ENCODE measurements around the gene IP6K1. TPM values are rescaled to one million over a fixed set of nuclear protein-coding genes. Genes with fewer than 3 reads are reported as not detected.

Gene IP6K1
- polyA plus RNA-seq, 1 donor (not counting 4 experiments of a cell fraction or from before 2014, with no cell fraction given): 24.5 TPM

DNA sequence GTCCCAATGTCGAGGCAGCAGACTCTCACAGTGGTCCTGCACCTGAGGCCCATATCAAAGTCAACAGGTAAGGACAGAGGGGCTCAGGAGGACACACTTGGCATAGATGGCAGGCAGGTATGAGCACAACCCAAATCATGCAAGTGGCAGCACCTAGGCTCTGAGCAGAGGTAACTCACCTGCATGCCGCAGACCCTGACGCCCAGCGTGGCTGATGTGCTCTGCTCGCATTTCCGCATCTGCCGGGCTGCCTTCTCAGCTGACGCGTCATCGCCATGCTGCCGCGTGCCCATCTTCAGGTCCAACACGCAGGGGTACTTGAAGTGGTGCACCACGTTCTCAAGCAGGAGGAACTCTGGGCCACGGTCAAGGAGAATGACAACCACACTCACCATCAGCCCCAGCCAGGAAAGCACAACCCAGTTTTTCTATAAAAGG lies 58.4 kb downstream of the IP6K1 start:
- TF ChIP-seq, protein P1, sequence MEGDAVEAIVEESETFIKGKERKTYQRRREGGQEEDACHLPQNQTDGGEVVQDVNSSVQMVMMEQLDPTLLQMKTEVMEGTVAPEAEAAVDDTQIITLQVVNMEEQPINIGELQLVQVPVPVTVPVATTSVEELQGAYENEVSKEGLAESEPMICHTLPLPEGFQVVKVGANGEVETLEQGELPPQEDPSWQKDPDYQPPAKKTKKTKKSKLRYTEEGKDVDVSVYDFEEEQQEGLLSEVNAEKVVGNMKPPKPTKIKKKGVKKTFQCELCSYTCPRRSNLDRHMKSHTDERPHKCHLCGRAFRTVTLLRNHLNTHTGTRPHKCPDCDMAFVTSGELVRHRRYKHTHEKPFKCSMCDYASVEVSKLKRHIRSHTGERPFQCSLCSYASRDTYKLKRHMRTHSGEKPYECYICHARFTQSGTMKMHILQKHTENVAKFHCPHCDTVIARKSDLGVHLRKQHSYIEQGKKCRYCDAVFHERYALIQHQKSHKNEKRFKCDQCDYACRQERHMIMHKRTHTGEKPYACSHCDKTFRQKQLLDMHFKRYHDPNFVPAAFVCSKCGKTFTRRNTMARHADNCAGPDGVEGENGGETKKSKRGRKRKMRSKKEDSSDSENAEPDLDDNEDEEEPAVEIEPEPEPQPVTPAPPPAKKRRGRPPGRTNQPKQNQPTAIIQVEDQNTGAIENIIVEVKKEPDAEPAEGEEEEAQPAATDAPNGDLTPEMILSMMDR (optimal IDR thresholded peaks at IDR 0.05 in 1 of 3, IDR thresholded peaks at IDR 0.05 in 1 of 3, conservative IDR thresholded peaks at IDR 0.05 in 1 of 3; ENCODE audit: extremely low read depth in 1 of 3, insufficient read depth in 2 of 3, low read length in 3 of 3): no peak
- TF ChIP-seq EZH2 (IDR thresholded peaks at IDR 0.05; ENCODE audit: low read length): no peak
- Histone ChIP-seq H3K9ac (ENCODE audit: control insufficient read depth, extremely low read depth, insufficient read depth, low read length) (no peak overlapping the region), H3K4me2 (ENCODE audit: control insufficient read depth, extremely low read depth, insufficient read depth, low read depth, low read length) (no peak overlapping the region), H2AFZ (ENCODE audit: control insufficient read depth, low read length) (no peak overlapping the region), H4K20me1 (ENCODE audit: control insufficient read depth, extremely low read depth, insufficient read depth, low read length) (no peaks in the 10 kb centered on the region), H3K9me1 (ENCODE audit: control insufficient read depth, extremely low read depth, insufficient read depth, low read length) (no peaks in the 10 kb centered on the region), H3K4me1 (ENCODE audit: control insufficient read depth, extremely low read depth, insufficient read depth, low read length) (peaks cover 5% of the 10 kb centered on the region), H3K9me3 (ENCODE audit: control insufficient read depth, low read depth, low read length) (no peaks in the 10 kb centered on the region), H3K27ac (ENCODE audit: control insufficient read depth, insufficient read depth, low read length) (no peak overlapping the region), H3K36me3 (ENCODE audit: control insufficient read depth in 2 of 2, extremely low read depth in 1 of 2, insufficient read depth in 2 of 2, low read length in 2 of 2) (peaks cover 13 to 16% of the 10 kb centered on the region in 2 experiments), H3K27me3 (ENCODE audit: control insufficient read depth, extremely low read depth, insufficient read depth, low read length) (no peaks in the 10 kb centered on the region), H3K79me2 (ENCODE audit: control insufficient read depth, insufficient read depth, low read length) (peaks cover 8% of the 10 kb centered on the region), H3K4me3 (ENCODE audit: control insufficient read depth in 2 of 3, extremely low read depth in 1 of 3, insufficient read depth in 2 of 3, low read depth in 1 of 3, low read length in 3 of 3) (no peak overlapping the region)
- DNase-seq (ENCODE audit: low read depth, low spot score) (no peak), FAIRE-seq (no peak)
- dilution Hi-C loops (cut with MboI; ENCODE audit: extremely low pct_ligation_motif_present, low sequenced_read_pairs): loop anchor here (25.0 kb wide), 1 partner anchor 134 kb away; the partner anchor contains the start of genes CAMKV and TRAIP

- no peaks in the 10 kb centered on the region for H3K9me3 ChIP-seq (ENCODE audit: control insufficient read depth, low read depth, low read length)
- H3K36me3 ChIP-seq (ENCODE audit: control insufficient read depth in 2 of 2, extremely low read depth in 1 of 2, insufficient read depth in 2 of 2, low read length in 2 of 2): peaks cover 12 to 19% of the 10 kb centered on the region in 2 experiments
- H3K4me2 ChIP-seq (ENCODE audit: control insufficient read depth, extremely low read depth, insufficient read depth, low read depth, low read length): no peak overlapping the region
- no peaks in the 10 kb centered on the region for H4K20me1 ChIP-seq (ENCODE audit: control insufficient read depth, extremely low read depth, insufficient read depth, low read length)
- no peak for FAIRE-seq
- H3K4me3 ChIP-seq (ENCODE audit: control insufficient read depth in 2 of 3, extremely low read depth in 1 of 3, insufficient read depth in 2 of 3, low read depth in 1 of 3, low read length in 3 of 3): no peak overlapping the region
- peaks cover 11% of the 10 kb centered on the region for H3K4me1 ChIP-seq (ENCODE audit: control insufficient read depth, extremely low read depth, insufficient read depth, low read length)
- no peak overlapping the region for H3K9ac ChIP-seq (ENCODE audit: control insufficient read depth, extremely low read depth, insufficient read depth, low read length)
- no peak overlapping the region for H3K27ac ChIP-seq (ENCODE audit: control insufficient read depth, insufficient read depth, low read length)
- peaks cover 14% of the 10 kb centered on the region for H3K79me2 ChIP-seq (ENCODE audit: control insufficient read depth, insufficient read depth, low read length)
- DNase-seq (ENCODE audit: low read depth, low spot score): no peak
- H2AFZ ChIP-seq (ENCODE audit: control insufficient read depth, low read length): no peak overlapping the region
- H3K9me1 ChIP-seq (ENCODE audit: control insufficient read depth, extremely low read depth, insufficient read depth, low read length): no peaks in the 10 kb centered on the region
- no peaks in the 10 kb centered on the region for H3K27me3 ChIP-seq (ENCODE audit: control insufficient read depth, extremely low read depth, insufficient read depth, low read length)
- TF ChIP-seq, protein P1 (optimal IDR thresholded peaks at IDR 0.05 in 1 of 3, IDR thresholded peaks at IDR 0.05 in 1 of 3, conservative IDR thresholded peaks at IDR 0.05 in 1 of 3; ENCODE audit: extremely low read depth in 1 of 3, insufficient read depth in 2 of 3, low read length in 3 of 3): no peak
- no peak for TF ChIP-seq EZH2 (IDR thresholded peaks at IDR 0.05; ENCODE audit: low read length)
- dilution Hi-C loops (cut with MboI; ENCODE audit: extremely low pct_ligation_motif_present, low sequenced_read_pairs): loop anchor here (25.0 kb wide), 1 partner anchor 135 kb away; the partner anchor contains the start of genes CAMKV and TRAIP
Measured at GRCh38 chr3:49727154-49727923, 59.0 kb downstream of the IP6K1 start.
